K562 (cell line): ENCODE results near the gene MAP4K5. TPM values are rescaled to one million over a fixed set of nuclear protein-coding genes. Genes with fewer than 3 reads are reported as not detected.

ENCODE experiments used
- ATAC-seq: fragments of 200-7000 bp; cut with Tn5 transposase; 3 replicates; pipeline ENCODE4 v1.9.1; 2020; ENCODE audit warnings: moderate library complexity
- BruUV-seq: library from RNA; stranded (reverse); fragments of 400-500 nt; replicated peaks from 2 replicates; lab custom pipeline; 2021; lab: Mats Ljungman, UMichigan
- CTCF ChIA-PET: fragments of 300-600 bp; formaldehyde crosslinking; extraction: SDS; loops from one replicate; lab custom pipeline; 2021; ENCODE audit warnings: low intra/inter-chr PET ratio; lab: Yijun Ruan, JAX
- POLR2A ChIA-PET: fragments of 300-600, 350-650 bp; sonication (Branson Sonifier 250); formaldehyde crosslinking; extraction: SDS; loops from one replicate; lab custom pipeline; 2021; ENCODE audit warnings: antibody characterized with exemption, inconsistent platforms; lab: Yijun Ruan, JAX
- DNase-seq, 4 experiments: peaks; one replicate each; pipeline versions ENCODE4 v3.0.0 to v3.0.0-alpha.2; 2011 to 2018; ENCODE audit warnings: low spot score in 3 of 4, mixed read lengths in 3 of 4; ENCODE audit errors: extremely low read depth in 1 of 4
- FAIRE-seq: peaks from 2 replicates; lab custom pipeline; 2011; peaks lifted over from hg19 to GRCh38; lab: Jason Lieb, UNC
- H2AFZ ChIP-seq: 2 replicates; pipeline ENCODE4 v1.6.0; 2011; ENCODE audit warnings: low read depth, low read length, control low read depth, inconsistent platforms
- H3K27ac ChIP-seq: fragments of 200-600 bp; 3 replicates; pipeline ENCODE4 v1.8.0; 2011; ENCODE audit warnings: low read depth, mild to moderate bottlenecking, control low read depth, inconsistent platforms, low read length, moderate library complexity, mixed read lengths; ENCODE audit errors: extremely low read depth
- H3K27me3 ChIP-seq, 2 experiments: fragments of 300-600 bp in 1 of 2; 2 replicates in 1 of 2; 3 replicates in 1 of 2; pipeline versions ENCODE4 v1.6.0 to v1.8.0; 2011; ENCODE audit warnings: inconsistent platforms in 2 of 2, low read length in 2 of 2, mild to moderate bottlenecking in 1 of 2, mixed read lengths in 1 of 2, moderate library complexity in 1 of 2; ENCODE audit not compliant: control insufficient read depth in 2 of 2, insufficient read depth in 2 of 2
- H3K36me3 ChIP-seq: fragments of 300-600 bp; 3 replicates; pipeline ENCODE4 v1.8.0; 2011; ENCODE audit warnings: mild to moderate bottlenecking, low read length, inconsistent platforms; ENCODE audit not compliant: control insufficient read depth, insufficient read depth
- H3K4me1 ChIP-seq, 2 experiments: fragments of 200-600 bp in 1 of 2; replicated peaks in 1 of 2; 2 replicates in 1 of 2; 3 replicates in 1 of 2; pipeline versions ENCODE4 v1.5.1 to v1.8.0; 2011; ENCODE audit warnings: inconsistent platforms in 2 of 2, low read length in 2 of 2, mild to moderate bottlenecking in 1 of 2, mixed read lengths in 1 of 2, moderate library complexity in 1 of 2; ENCODE audit not compliant: control insufficient read depth in 2 of 2, insufficient read depth in 2 of 2
- H3K4me2 ChIP-seq: 2 replicates; pipeline ENCODE4 v1.6.1; 2011; ENCODE audit warnings: low read length, control low read depth, inconsistent platforms, mixed read lengths; ENCODE audit not compliant: insufficient read depth
- H3K4me3 ChIP-seq: fragments of 200-600 bp; sonication (generic), shearing (Covaris generic); 2 replicates; pipeline ENCODE4 v1.5.1; 2016; ENCODE audit warnings: control low read depth, inconsistent platforms
- H3K79me2 ChIP-seq: fragments of 200-600 bp; 3 replicates; pipeline ENCODE4 v1.8.0; 2011; ENCODE audit warnings: low read length, inconsistent platforms; ENCODE audit not compliant: control insufficient read depth, insufficient read depth
- H3K9ac ChIP-seq, 2 experiments: 2 replicates each; pipeline versions ENCODE4 v1.6.0 to v1.6.1; 2011; ENCODE audit warnings: low read depth in 2 of 2, low read length in 2 of 2, control low read depth in 1 of 2, inconsistent platforms in 1 of 2, mild to moderate bottlenecking in 1 of 2, mixed read lengths in 1 of 2; ENCODE audit not compliant: insufficient read depth in 1 of 2
- H3K9me1 ChIP-seq: one replicate; pipeline ENCODE4 v1.6.0; 2011; ENCODE audit warnings: inconsistent platforms, mild to moderate bottlenecking, low read length, moderate library complexity; ENCODE audit not compliant: control insufficient read depth, insufficient read depth
- H3K9me3 ChIP-seq: replicated peaks from 2 replicates; pipeline ENCODE4 v1.5.1; 2011; ENCODE audit warnings: low read depth, low read length, inconsistent platforms; ENCODE audit not compliant: control insufficient read depth, insufficient read depth
- H4K20me1 ChIP-seq: replicated peaks from 2 replicates; pipeline ENCODE4 v1.6.1; 2011; ENCODE audit warnings: low read length, inconsistent platforms, mixed read lengths; ENCODE audit not compliant: control insufficient read depth, insufficient read depth
- MAX ChIP-seq: sonication (generic); formaldehyde crosslinking; IDR thresholded peaks from 2 replicates; pipeline ENCODE4 v1.9.0; 2022; ENCODE audit warnings: mild to moderate bottlenecking, missing genetic modification reagents
- MYNN ChIP-seq, 2 experiments: sonication (generic); formaldehyde crosslinking in 1 of 2; IDR thresholded peaks; 2 replicates each; pipeline versions ENCODE4 v1.5.0 to v1.6.1; 2016 to 2020; ENCODE audit warnings: antibody characterized with exemption in 1 of 2, missing genetic modification reagents in 1 of 2
- POLR2AphosphoS2 ChIP-seq: IDR thresholded peaks from 2 replicates; pipeline ENCODE4 v1.6.1; 2012; ENCODE audit warnings: low read length, improper control_type of control experiment
- RUNX1 ChIP-seq: sonication (generic); IDR thresholded peaks from 2 replicates; pipeline ENCODE4 v1.6.1; 2016; ENCODE audit warnings: antibody characterized with exemption, low read depth
- WGBS: fragments of 100-300 bp; shearing (Covaris generic); methylation state at CpG from one replicate; pipeline ENCODE4 v1.1.6; 2016; ENCODE audit warnings: low coverage, mixed read lengths; ENCODE audit not compliant: insufficient coverage; ENCODE audit errors: missing lambda C conversion rate; 5-methylcytosine and 5-hydroxymethylcytosine counted together
- in situ Hi-C: fragments of 300-500 bp; cut with MboI; formaldehyde crosslinking; loops from 4 replicates; pipeline ENCODE4 v1.15.0; 2018; ENCODE audit warnings: inconsistent platforms, mixed read lengths
- intact Hi-C: fragments of 100-400 bp; cut with micrococcal nuclease; formaldehyde crosslinking; loops from 2 replicates; pipeline ENCODE4 v1.14.2; 2022
- polyA plus RNA-seq, 8 experiments: library from polyadenylated mRNA; depleted of rRNA in 4 of 8; stranded (reverse) in 5 of 8; unstranded in 3 of 8; fragments of >200 nt; fragmentation: Nextera tagmentation in 2 of 8; fragmentation: Illumina TruSeq in 1 of 8; extraction: Ambion mirVana in 2 of 8; extraction: Trizol in 1 of 8; gene quantifications; 2 replicates each; pipeline versions ENCODE4 v1.2.1 to v1.2.3, GENCODE V29; 2011 to 2014; ENCODE audit warnings: inconsistent platforms in 1 of 8, missing spikeins in 1 of 8
- total RNA-seq, 7 experiments: library from RNA; depleted of rRNA in 6 of 7; stranded (reverse); fragments of >200 nt in 6 of 7; fragmentation: Illumina TruSeq in 2 of 7; extraction: Trizol in 2 of 7; gene quantifications; 2 replicates each; pipeline versions ENCODE4 v1.2.1 to v1.2.3, GENCODE V29; 2011 to 2021; ENCODE audit warnings: low replicate concordance in 1 of 7

MAP4K5 gene
- total and polyA plus RNA-seq, 9 of the 15 experiments (the other 6 are each of a cell fraction or from before 2014, with no cell fraction given): 5.9 to 29.4 (median 18.0) TPM

GRCh38 chr14:50423529-50423928 lies 108.8 kb downstream of the MAP4K5 start:
- Histone ChIP-seq H3K4me3 (no peak overlapping the region), H3K4me2 (no peak overlapping the region), H2AFZ (no peak overlapping the region), H3K27ac (no peak overlapping the region), H4K20me1 (no peaks in the 10 kb centered on the region), H3K27me3 (no peaks in the 10 kb centered on the region), H3K79me2 (no peaks in the 10 kb centered on the region), H3K4me1 (no peaks in the 10 kb centered on the region), H3K9ac (no peak overlapping the region)
- BruUV-seq: no TSS peak
- ATAC-seq (no peak), FAIRE-seq (no peak), DNase-seq (no peak)
- ChIA-PET POLR2A (interaction anchor here (0.7 to 0.9 kb wide), 2 partner anchors 16 to 80 kb away, joined by 3 to 4 read pairs; no protein-coding TSS in a partner anchor), CTCF (no interaction called here)
- in situ Hi-C loops: no loop called here
- intact Hi-C loops: no loop called here
- WGBS: 100% methylated on average over 3 of the region's 3 CpGs
- TF ChIP-seq MYNN (IDR thresholded peaks at IDR 0.05): no peak
- TF ChIP-seq MYNN (CRISPR knock-in tag; IDR thresholded peaks at IDR 0.05): no peak
- no peak for TF ChIP-seq RUNX1
- TF ChIP-seq POLR2AphosphoS2: no peak
- TF ChIP-seq, all 486 proteins: peak for 0
- Histone ChIP-seq H3K36me3 (peaks cover 38% of the 10 kb centered on the region; the same call in 2 of the 3 replicates), H3K9me1 (no peaks in the 10 kb centered on the region), H3K9me3 (no peaks in the 10 kb centered on the region)

- DNase-seq: no peak
- TF ChIP-seq MAX: no peak
- TF ChIP-seq, all 486 proteins: peak for 0
- Histone ChIP-seq H3K9ac (no peak overlapping the region), H3K4me2 (no peak overlapping the region), H3K79me2 (no peaks in the 10 kb centered on the region), H3K9me3 (no peaks in the 10 kb centered on the region), H2AFZ (no peak overlapping the region), H3K27ac (no peak overlapping the region), H3K4me1 (no peaks in the 10 kb centered on the region), H3K4me3 (no peak overlapping the region), H3K36me3 (peaks cover 40% of the 10 kb centered on the region; the same call in 2 of the 3 replicates), H4K20me1 (no peaks in the 10 kb centered on the region), H3K9me1 (no peaks in the 10 kb centered on the region), H3K27me3 (no peaks in the 10 kb centered on the region)
- ATAC-seq: no peak
- FAIRE-seq: no peak
- CTCF ChIA-PET: no interaction called here
- intact Hi-C loops: no loop called here
- no TSS peak for BruUV-seq
- 89% methylated on average over 7 of the region's 7 CpGs for WGBS
- in situ Hi-C loops: no loop called here
- POLR2A ChIA-PET: no interaction called here
These were observed 110.9 kb downstream of the MAP4K5 start for GRCh38 chr14:50421499-50421898.
